Measurements from ENCODE around the gene SNCB.

DNA sequence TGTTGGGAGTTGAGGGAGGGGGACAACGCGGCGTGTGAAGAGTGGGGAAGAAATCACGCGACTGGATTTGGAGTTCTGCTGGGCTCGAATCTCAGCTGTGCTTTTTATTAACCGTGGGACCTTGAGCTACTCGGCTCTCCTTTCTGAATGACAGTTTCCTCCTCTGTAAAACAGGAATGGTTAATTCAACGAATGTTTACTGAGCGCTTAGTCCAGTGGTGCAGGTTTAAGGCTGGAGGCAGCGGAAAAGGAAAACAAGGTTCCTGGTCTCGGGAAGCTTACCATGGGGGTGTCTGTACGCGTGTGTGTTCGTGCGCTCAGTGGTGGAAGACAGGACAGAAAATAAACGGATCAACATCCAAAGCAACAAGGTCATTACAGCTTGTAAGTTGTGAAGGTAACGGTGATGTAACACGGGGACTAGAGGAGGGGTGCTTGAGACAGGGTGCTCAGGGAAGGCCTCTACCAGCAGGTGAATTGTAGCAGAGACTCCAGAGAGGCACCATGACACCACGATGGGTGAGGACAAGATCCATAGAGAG lies 418 bp upstream of the SNCB start:
- TF ChIP-seq, protein P1, sequence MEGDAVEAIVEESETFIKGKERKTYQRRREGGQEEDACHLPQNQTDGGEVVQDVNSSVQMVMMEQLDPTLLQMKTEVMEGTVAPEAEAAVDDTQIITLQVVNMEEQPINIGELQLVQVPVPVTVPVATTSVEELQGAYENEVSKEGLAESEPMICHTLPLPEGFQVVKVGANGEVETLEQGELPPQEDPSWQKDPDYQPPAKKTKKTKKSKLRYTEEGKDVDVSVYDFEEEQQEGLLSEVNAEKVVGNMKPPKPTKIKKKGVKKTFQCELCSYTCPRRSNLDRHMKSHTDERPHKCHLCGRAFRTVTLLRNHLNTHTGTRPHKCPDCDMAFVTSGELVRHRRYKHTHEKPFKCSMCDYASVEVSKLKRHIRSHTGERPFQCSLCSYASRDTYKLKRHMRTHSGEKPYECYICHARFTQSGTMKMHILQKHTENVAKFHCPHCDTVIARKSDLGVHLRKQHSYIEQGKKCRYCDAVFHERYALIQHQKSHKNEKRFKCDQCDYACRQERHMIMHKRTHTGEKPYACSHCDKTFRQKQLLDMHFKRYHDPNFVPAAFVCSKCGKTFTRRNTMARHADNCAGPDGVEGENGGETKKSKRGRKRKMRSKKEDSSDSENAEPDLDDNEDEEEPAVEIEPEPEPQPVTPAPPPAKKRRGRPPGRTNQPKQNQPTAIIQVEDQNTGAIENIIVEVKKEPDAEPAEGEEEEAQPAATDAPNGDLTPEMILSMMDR (conservative IDR thresholded peaks at IDR 0.05) = no peak
- no peak for TF ChIP-seq ZFX (IDR thresholded peaks at IDR 0.05)
